GM19455 (cell line): ENCODE measurements around the gene ST6GAL2.

Source experiments
- ATAC-seq: cut with Tn5 transposase; IDR thresholded peaks from one replicate; pipeline ENCODE4 v1.9.1; 2021; ENCODE audit not compliant: unreplicated experiment

The ST6GAL2 gene

GRCh38 chr2:106866641-106867040 lies 19.3 kb downstream of the ST6GAL2 start:
- ATAC-seq = no peak

GRCh38 chr2:106864051-106864450 lies 21.9 kb downstream of the ST6GAL2 start:
- no peak for ATAC-seq

- no peak for ATAC-seq
Observed at GRCh38 chr2:106863387-106863786, 22.6 kb downstream of the ST6GAL2 start.

GRCh38 chr2:106859498-106859897 lies 26.5 kb downstream of the ST6GAL2 start:
- no peak for ATAC-seq

GRCh38 chr2:106858810-106859209 lies 27.2 kb downstream of the ST6GAL2 start:
- no peak for ATAC-seq

GRCh38 chr2:106857882-106858478 lies 28.0 kb downstream of the ST6GAL2 start:
- no peak for ATAC-seq

GRCh38 chr2:106853631-106854030 lies 32.3 kb downstream of the ST6GAL2 start:
- ATAC-seq = no peak

GRCh38 chr2:106851881-106852501 lies 34.0 kb downstream of the ST6GAL2 start:
- ATAC-seq = no peak

GRCh38 chr2:106851087-106851874 lies 34.7 kb downstream of the ST6GAL2 start:
- ATAC-seq = no peak

- ATAC-seq = no peak
Observed at GRCh38 chr2:106849253-106849652, 36.7 kb downstream of the ST6GAL2 start.

GRCh38 chr2:106847366-106847765 lies 38.6 kb downstream of the ST6GAL2 start:
- no peak for ATAC-seq

- ATAC-seq = no peak
Observed at GRCh38 chr2:106845716-106846115, 40.3 kb downstream of the ST6GAL2 start.

- no peak for ATAC-seq
Observed at GRCh38 chr2:106843910-106844250, 42.1 kb downstream of the ST6GAL2 start.

GRCh38 chr2:106843001-106843909 lies 42.7 kb downstream of the ST6GAL2 start:
- ATAC-seq = no peak

- no peak for ATAC-seq
Observed at GRCh38 chr2:106841886-106842645, 43.9 kb downstream of the ST6GAL2 start.

- no peak for ATAC-seq
Observed at GRCh38 chr2:106840818-106841217, 45.1 kb downstream of the ST6GAL2 start.

- no peak for ATAC-seq
Observed at GRCh38 chr2:106839849-106840595, 45.9 kb downstream of the ST6GAL2 start.

- no peak for ATAC-seq
Observed at GRCh38 chr2:106833256-106833655, 52.7 kb downstream of the ST6GAL2 start.

- no peak for ATAC-seq
Observed at GRCh38 chr2:106831816-106832569, 54.0 kb downstream of the ST6GAL2 start.
